Upper lobe of left lung (tissue), 4 donors: ENCODE measurements around the gene GPS2.

Experiments
- CTCF ChIP-seq, 6 experiments: fragments of 450-650 bp in 4 of 6; fragments of 200-600 bp in 2 of 6; sonication (generic) in 2 of 6; IDR thresholded peaks; one replicate each; pipeline ENCODE4 v1.5.1; 2016 to 2019; ENCODE audit warnings: antibody characterized with exemption in 6 of 6
- EP300 ChIP-seq, 4 donors: sonication (generic); formaldehyde crosslinking; IDR thresholded peaks; one replicate each; pipeline ENCODE4 v1.5.1; 2017; ENCODE audit warnings: antibody characterized with exemption in 4 of 4, control low read depth in 2 of 4
- POLR2A ChIP-seq, 4 donors: fragments of 450-650 bp; IDR thresholded peaks; one replicate each; pipeline ENCODE4 v1.5.1; 2016 to 2017; ENCODE audit warnings: antibody characterized with exemption in 4 of 4, mild to moderate bottlenecking in 2 of 4

- no peak for TF ChIP-seq CTCF (IDR thresholded peaks at IDR 0.05)
- no peak for TF ChIP-seq POLR2A (IDR thresholded peaks at IDR 0.05)
- no peak for TF ChIP-seq EP300 (IDR thresholded peaks at IDR 0.05)
These were observed 21.1 kb downstream of the GPS2 start for GRCh38 chr17:7293816-7294613.
